ENCODE measurements around the gene GRIK3. TPM values are rescaled to one million over a fixed set of nuclear protein-coding genes. Genes with fewer than 3 reads are reported as not detected.

Gene GRIK3
- total and polyA plus RNA-seq, 2 of the 8 experiments (the other 6 are each of a cell fraction or from before 2014, with no cell fraction given) = 2.1 to 3.4 TPM

DNA sequence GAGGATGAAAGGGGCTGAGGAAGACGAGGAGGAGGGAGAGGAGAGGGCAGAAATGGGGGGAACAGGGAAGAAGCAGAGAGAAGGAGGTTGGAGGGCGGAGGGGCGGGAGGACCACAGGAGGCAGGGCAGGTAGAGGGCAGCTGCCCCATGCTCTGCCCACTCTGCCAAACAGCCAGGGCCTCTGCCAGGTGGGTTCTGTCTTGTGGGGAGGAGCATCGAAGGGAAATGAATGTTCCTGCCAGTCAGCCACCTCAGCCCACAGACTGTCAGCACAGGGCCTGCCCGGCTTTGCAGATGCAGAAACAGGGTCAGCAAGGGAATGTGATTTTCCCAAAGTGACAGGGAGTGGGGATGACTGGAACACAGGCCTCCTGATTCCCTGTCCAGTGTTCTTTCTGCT lies 82.6 kb downstream of the GRIK3 start:
- no peak overlapping the region for H3K27ac ChIP-seq (ENCODE audit: low read depth, low read length)
- no peak overlapping the region for H4K5ac ChIP-seq (ENCODE audit: insufficient read length, low read depth, low read length)
- no peaks in the 10 kb centered on the region for H3K23me2 ChIP-seq (ENCODE audit: low read depth, low read length)
- H3K23ac ChIP-seq (ENCODE audit: insufficient read length) = no peak overlapping the region
- no peaks in the 10 kb centered on the region for H3K79me1 ChIP-seq (ENCODE audit: low read depth, low read length)
- H3K27me3 ChIP-seq (replicated peaks in 1 of 4; ENCODE audit: control insufficient read depth in 3 of 4, extremely low read depth in 1 of 4, insufficient read depth in 3 of 4, low read length in 3 of 4) = no peaks in the 10 kb centered on the region
- no peaks in the 10 kb centered on the region for H3K9me3 ChIP-seq (ENCODE audit: insufficient read depth in 2 of 2, low read depth in 1 of 2, low read length in 1 of 2)
- FAIRE-seq (no peak), DNase-seq (ENCODE audit: low read depth in 1 of 2, low spot score in 2 of 2) (no peak)
- H4K20me1 ChIP-seq (replicated peaks in 1 of 2; ENCODE audit: control insufficient read depth in 1 of 2, insufficient read depth in 2 of 2, low read length in 2 of 2) = no peaks in the 10 kb centered on the region
- no peak overlapping the region for H3K9ac ChIP-seq (replicated peaks in 1 of 4; ENCODE audit: extremely low read depth in 1 of 4, low read depth in 3 of 4, low read length in 3 of 4)
- H2BK5ac ChIP-seq (ENCODE audit: low read depth, low read length) = no peak overlapping the region
- H2BK15ac ChIP-seq (ENCODE audit: low read length) = no peak overlapping the region
- H3K36me3 ChIP-seq (ENCODE audit: control insufficient read depth in 2 of 4, insufficient read depth in 4 of 4, low read length in 3 of 4) = no peaks in the 10 kb centered on the region
- no peak overlapping the region for H2AK5ac ChIP-seq (ENCODE audit: low read depth, low read length)
- no peak overlapping the region for H3K4me3 ChIP-seq (ENCODE audit: extremely low read depth in 1 of 4, insufficient read depth in 2 of 4, low read depth in 3 of 4, low read length in 4 of 4)
- no peak overlapping the region for H3K4me2 ChIP-seq (ENCODE audit: insufficient read depth in 1 of 2, low read depth in 2 of 2, low read length in 2 of 2)
- no peak overlapping the region for H2BK12ac ChIP-seq (ENCODE audit: low read depth, low read length)
- ChIA-PET CTCF (ENCODE audit: partially characterized antibody) (interaction anchor here (1.7 kb wide), 1 partner anchor 341 kb away, joined by 3 read pairs; no protein-coding TSS in a partner anchor), POLR2A (ENCODE audit: partially characterized antibody) (no interaction called here)
- no peak overlapping the region for H2BK120ac ChIP-seq (replicated peaks; ENCODE audit: low read depth, low read length)
- no peak overlapping the region for H3K4ac ChIP-seq (replicated peaks; ENCODE audit: insufficient read length, low read depth, low read length)
- no peaks in the 10 kb centered on the region for H3K79me2 ChIP-seq (ENCODE audit: control insufficient read depth in 1 of 2, insufficient read depth in 2 of 2, low read length in 2 of 2)
- H3K14ac ChIP-seq (ENCODE audit: insufficient read length) = no peak overlapping the region
- H3K56ac ChIP-seq (replicated peaks; ENCODE audit: insufficient read length, low read depth, low read length) = no peak overlapping the region
- H3K4me1 ChIP-seq (replicated peaks in 1 of 4; ENCODE audit: control insufficient read depth in 3 of 4, insufficient read depth in 4 of 4, low read length in 3 of 4) = peaks cover 2 to 8% (median 4%) of the 10 kb centered on the region in 4 experiments; a peak in 5 of 7 replicates
- 82% methylated on average over 3 of the region's 5 CpGs; no CpG with 5 or more reads in 1 of the 2 experiments for WGBS, 2 experiments (ENCODE audit: extremely low coverage in 1 of 2, insufficient coverage in 1 of 2, insufficient read length in 1 of 2, insufficient replicate concordance in 2 of 2, low coverage in 1 of 2, low lambda C conversion rate in 2 of 2, missing lambda C conversion rate in 1 of 2)
- no peak overlapping the region for H2AFZ ChIP-seq (ENCODE audit: low read length)
- peak overlapping the region; percentile 65 for H4K8ac ChIP-seq (ENCODE audit: extremely low read depth, insufficient read depth, low read length)
- H2BK20ac ChIP-seq (ENCODE audit: low read length) = no peak overlapping the region
- H4K91ac ChIP-seq (replicated peaks; ENCODE audit: insufficient read length, low read length) = no peak overlapping the region
- no peak overlapping the region for H3K18ac ChIP-seq (ENCODE audit: extremely low read depth, low read length)
- TF ChIP-seq SP1 (IDR thresholded peaks at IDR 0.05; ENCODE audit: low read depth, low read length) (no peak), FOSL1 (IDR thresholded peaks at IDR 0.05; ENCODE audit: insufficient read depth, low read depth, low read length) (no peak), RXRA (IDR thresholded peaks at IDR 0.05; ENCODE audit: insufficient read depth, low read depth, low read length) (no peak), JUN (IDR thresholded peaks at IDR 0.05; ENCODE audit: low read depth, low read length) (no peak), CTBP2 (IDR thresholded peaks at IDR 0.05; ENCODE audit: borderline replicate concordance, insufficient read depth, insufficient read length, low read length) (no peak), EGR1 (IDR thresholded peaks at IDR 0.05; ENCODE audit: borderline replicate concordance, low read depth, low read length) (no peak), KDM5A (IDR thresholded peaks at IDR 0.05; ENCODE audit: low read length) (no peak), CEBPB (IDR thresholded peaks at IDR 0.05; ENCODE audit: low read depth, low read length) (no peak), SAP30 (IDR thresholded peaks at IDR 0.05; ENCODE audit: insufficient read depth, insufficient replicate concordance, low read length) (no peak), TBP (IDR thresholded peaks at IDR 0.05; ENCODE audit: low read depth, low read length) (no peak), SUZ12 (IDR thresholded peaks at IDR 0.05; ENCODE audit: low read length) (no peak), CBX5 (IDR thresholded peaks at IDR 0.05; ENCODE audit: low read depth, low read length) (no peak), ASH2L (IDR thresholded peaks at IDR 0.05; ENCODE audit: low read length) (no peak)
